ENCODE measurements around the gene IGF2BP3.

IGF2BP3 gene

GRCh38 chr7:23295401-23295697 lies 174.9 kb downstream of the IGF2BP3 start:
- DNase-seq (ENCODE audit: low read depth in 2 of 2): no peak

- DNase-seq (ENCODE audit: low read depth in 2 of 2): no peak
Observed at GRCh38 chr7:23294549-23295400, 175.5 kb downstream of the IGF2BP3 start.

- no peak for DNase-seq (ENCODE audit: low read depth in 2 of 2)
Observed at GRCh38 chr7:23293500-23294073, 176.7 kb downstream of the IGF2BP3 start.

- DNase-seq (ENCODE audit: low read depth in 2 of 2): no peak
Observed at GRCh38 chr7:23292623-23293022, 177.7 kb downstream of the IGF2BP3 start.

- DNase-seq (ENCODE audit: low read depth in 2 of 2): no peak
Observed at GRCh38 chr7:23291957-23292560, 178.2 kb downstream of the IGF2BP3 start.

GRCh38 chr7:23290993-23291392 lies 179.3 kb downstream of the IGF2BP3 start:
- no peak for DNase-seq (ENCODE audit: low read depth in 2 of 2)

GRCh38 chr7:23287612-23288011 lies 182.7 kb downstream of the IGF2BP3 start:
- DNase-seq (ENCODE audit: low read depth in 2 of 2): no peak

- DNase-seq (ENCODE audit: low read depth in 2 of 2): no peak
Observed at GRCh38 chr7:23285657-23286646, 184.3 kb downstream of the IGF2BP3 start.

GRCh38 chr7:23284871-23285270 lies 185.4 kb downstream of the IGF2BP3 start:
- no peak for DNase-seq (ENCODE audit: low read depth in 2 of 2)

GRCh38 chr7:23283086-23283485 lies 187.2 kb downstream of the IGF2BP3 start:
- no peak for DNase-seq (ENCODE audit: low read depth in 2 of 2)

GRCh38 chr7:23279819-23280525 lies 190.3 kb downstream of the IGF2BP3 start:
- DNase-seq (ENCODE audit: low read depth in 2 of 2): no peak

- DNase-seq (ENCODE audit: low read depth in 2 of 2): no peak
Observed at GRCh38 chr7:23277359-23277989, 192.8 kb downstream of the IGF2BP3 start.

GRCh38 chr7:23276947-23277346 lies 193.3 kb downstream of the IGF2BP3 start:
- no peak for DNase-seq (ENCODE audit: low read depth in 2 of 2)

- DNase-seq (ENCODE audit: low read depth in 2 of 2): no peak
Observed at GRCh38 chr7:23276376-23276775, 193.9 kb downstream of the IGF2BP3 start.

GRCh38 chr7:23275912-23276311 lies 194.4 kb downstream of the IGF2BP3 start:
- no peak for DNase-seq (ENCODE audit: low read depth in 2 of 2)

- peak; percentile 73 to 86 for DNase-seq (ENCODE audit: low read depth in 2 of 2)
Observed at GRCh38 chr7:23273141-23273599, 197.1 kb downstream of the IGF2BP3 start.

- DNase-seq (ENCODE audit: low read depth in 2 of 2): no peak
Observed at GRCh38 chr7:23272275-23272674, 198.0 kb downstream of the IGF2BP3 start.

- no peak for DNase-seq (ENCODE audit: low read depth in 2 of 2)
Observed at GRCh38 chr7:23268746-23269145, 201.5 kb downstream of the IGF2BP3 start.

- no peak for DNase-seq (ENCODE audit: low read depth in 2 of 2)
Observed at GRCh38 chr7:23268167-23268566, 202.1 kb downstream of the IGF2BP3 start.

- no peak for DNase-seq (ENCODE audit: low read depth in 2 of 2)
Observed at GRCh38 chr7:23267357-23267756, 202.9 kb downstream of the IGF2BP3 start.

- no peak for DNase-seq (ENCODE audit: low read depth in 2 of 2)
Observed at GRCh38 chr7:23266918-23267317, 203.4 kb downstream of the IGF2BP3 start.

All from stimulated activated CD4-positive, alpha-beta T cell treated with anti-CD3 and anti-CD28 coated beads, Interleukin-1b, Interleukin-23, amount 100 ng/mL, for 1 hour (primary cell).